Measurements from ENCODE around the gene GAB2. TPM values are rescaled to one million over a fixed set of nuclear protein-coding genes. Genes with fewer than 3 reads are reported as not detected.

Gene GAB2
- total RNA-seq, 1 experiment from 2014 or later, result 3.3 TPM

- Histone ChIP-seq H3K14ac (ENCODE audit: insufficient read depth, low read length) (no peak overlapping the region), H3K9ac (ENCODE audit: extremely low read depth, insufficient read length, low read length) (no peak overlapping the region), H3K27ac (ENCODE audit: insufficient read length, low read depth, low read length) (no peak overlapping the region), H3K9me3 (ENCODE audit: control insufficient read depth, low read depth, low read length) (no peaks in the 10 kb centered on the region), H3K79me1 (ENCODE audit: insufficient read depth, low read depth, low read length, poor library complexity, severe bottlenecking) (no peaks in the 10 kb centered on the region), H2BK20ac (ENCODE audit: low read depth, low read length, poor library complexity, severe bottlenecking) (no peak overlapping the region), H3T11ph (ENCODE audit: low read length) (no peak overlapping the region), H4K5ac (ENCODE audit: insufficient read length, low read depth, low read length) (no peak overlapping the region), H4K91ac (ENCODE audit: insufficient read length, low read depth, low read length) (no peak overlapping the region), H2BK120ac (ENCODE audit: low read depth, low read length, poor library complexity, severe bottlenecking) (no peak overlapping the region), H2AK5ac (ENCODE audit: insufficient read length, low read length) (no peak overlapping the region), H3K4me1 (ENCODE audit: insufficient read depth, low read length) (no peaks in the 10 kb centered on the region), H3K18ac (ENCODE audit: insufficient read length, low read depth, low read length) (no peak overlapping the region), H3K4me2 (ENCODE audit: insufficient read depth, insufficient read length, low read length) (no peak overlapping the region), H4K20me1 (ENCODE audit: control insufficient read depth, insufficient read depth, insufficient read length) (peaks cover 1% of the 10 kb centered on the region), H2BK15ac (ENCODE audit: low read depth, low read length) (no peak overlapping the region), H4K8ac (replicated peaks; ENCODE audit: insufficient read length, low read depth, low read length) (no peak overlapping the region), H3K23ac (ENCODE audit: insufficient read length, low read depth, low read length) (no peak overlapping the region), H2AFZ (ENCODE audit: low read length) (no peak overlapping the region), H2BK5ac (ENCODE audit: insufficient read length, low read length) (no peak overlapping the region), H3K23me2 (ENCODE audit: insufficient read length, low read depth, low read length, poor library complexity, severe bottlenecking) (no peaks in the 10 kb centered on the region), H3K4ac (ENCODE audit: low read depth, low read length) (no peak overlapping the region), H2BK12ac (ENCODE audit: insufficient read length, low read depth, low read length) (no peak overlapping the region), H3K79me2 (ENCODE audit: insufficient read depth, low read length) (no peaks in the 10 kb centered on the region), H3K56ac (ENCODE audit: insufficient read length, low read depth, low read length) (no peak overlapping the region), H3K27me3 (ENCODE audit: insufficient read depth, low read length) (no peaks in the 10 kb centered on the region)
- WGBS (ENCODE audit: extremely low coverage, insufficient read length, low lambda C conversion rate), result no CpG with 5 or more reads among the region's 2 CpGs
- no peak overlapping the region for H3K27ac Mint-ChIP-seq
- no peak overlapping the region for H3K4me3 Mint-ChIP-seq
- H3K36me3 Mint-ChIP-seq (ENCODE audit: insufficient read depth in 1 of 3, low read depth in 3 of 3), result peaks cover 0 to 2% (median 0%) of the 10 kb centered on the region in 3 experiments; a peak in 1 of 7 replicates
- H3K9me3 Mint-ChIP-seq, result no peaks in the 10 kb centered on the region
- H3K27me3 Mint-ChIP-seq (ENCODE audit: low read depth), result no peaks in the 10 kb centered on the region
- DNase-seq, result no peak
- H3K4me1 Mint-ChIP-seq, result peaks cover 3 to 4% of the 10 kb centered on the region in 2 experiments; a peak in 2 of 4 replicates
- TF ChIP-seq CTCF (conservative IDR thresholded peaks at IDR 0.05), result no peak
Observed at GRCh38 chr11:78181185-78181584, 236.4 kb downstream of the GAB2 start.

Data from H9 (cell line).